Aorta (tissue), 5 donors: ENCODE measurements around the gene BCL2L1. TPM values are rescaled to one million over a fixed set of nuclear protein-coding genes. Genes with fewer than 3 reads are reported as not detected.
A peak's percentile ranks its signal among the peaks of the same experiment; 100 is the strongest.
"Not testable (repeated sequence)": the region's sequence is repeated elsewhere in the genome, so short reads cannot be mapped to it uniquely, and the experiment has no call there.

Experiments
- ATAC-seq: fragments of 200-7000 bp; cut with Tn5 transposase; one replicate; pipeline ENCODE4 v1.9.1; 2022; ENCODE audit warnings: moderate library complexity; ENCODE audit not compliant: low FRiP score
- DNase-seq, 2 donors: peaks; one replicate each; pipeline ENCODE4 v3.0.0-alpha.2; 2020
- H3K27ac ChIP-seq, 2 donors: one replicate each; pipeline ENCODE4 v1.5.1; 2013; ENCODE audit warnings: low read length in 2 of 2, mild to moderate bottlenecking in 2 of 2, moderate library complexity in 2 of 2, control low read depth in 1 of 2, inconsistent platforms in 1 of 2, low read depth in 1 of 2
- H3K27me3 ChIP-seq, 2 donors: one replicate each; pipeline ENCODE4 v1.6.1; 2013; ENCODE audit warnings: control low read depth in 1 of 2, low read length in 1 of 2, mild to moderate bottlenecking in 1 of 2, moderate library complexity in 1 of 2; ENCODE audit not compliant: insufficient read depth in 2 of 2, control insufficient read depth in 1 of 2
- H3K36me3 ChIP-seq, 2 donors: one replicate each; pipeline ENCODE4 v1.6.1; 2013; ENCODE audit warnings: control low read depth in 1 of 2, low read length in 1 of 2, mild to moderate bottlenecking in 1 of 2; ENCODE audit not compliant: insufficient read depth in 2 of 2, control insufficient read depth in 1 of 2
- H3K4me1 ChIP-seq, 2 donors: one replicate each; pipeline ENCODE4 v1.6.1; 2013; ENCODE audit warnings: low read length in 2 of 2, control low read depth in 1 of 2, mild to moderate bottlenecking in 1 of 2, moderate library complexity in 1 of 2; ENCODE audit not compliant: insufficient read depth in 2 of 2, control insufficient read depth in 1 of 2
- H3K4me3 ChIP-seq, 2 donors: one replicate each; pipeline ENCODE4 v1.5.1; 2013; ENCODE audit warnings: low read length in 2 of 2, control low read depth in 1 of 2, mild to moderate bottlenecking in 1 of 2
- H3K9me3 ChIP-seq: one replicate; pipeline ENCODE4 v1.6.1; 2013; ENCODE audit warnings: mild to moderate bottlenecking, low read length; ENCODE audit not compliant: control insufficient read depth
- WGBS, 2 donors: extraction: QIAGEN DNeasy Blood & Tissue Kit; methylation state at CpG; one replicate each; pipeline ENCODE4 v1.1.7; 2013; 5-methylcytosine and 5-hydroxymethylcytosine counted together
- intact Hi-C, 2 donors: fragments of 100-400 bp; cut with DNase I; formaldehyde crosslinking; loops; one replicate each; pipeline versions ENCODE4 v1.14.2 to v1.15.0; 2022
- polyA plus RNA-seq, 2 donors: library from polyadenylated mRNA; stranded (reverse); fragments of 200-250 nt; gene quantifications; one replicate each; pipeline ENCODE4 v1.2.3, GENCODE V29; 2013
- total RNA-seq, 2 donors: library from RNA; stranded (reverse); fragmentation: NEBNext Ultra II Directional; extraction: Animal tissue kit (Norgen Biotek cat#: 25700); gene quantifications; one replicate each; pipeline ENCODE4 v1.2.1, GENCODE V29; 2021
- donor health status: healthy with polysubstance abuse.
- donor health status: Bipolar disorder and iron deficiency.
- donor health status: DM: no; HTN: no; CAD: no.
- donor health status: DM: no; HTN: no; CAD: no.
- donor health status: DM: yes; HTN: yes; CAD: no.

The BCL2L1 gene
- total and polyA plus RNA-seq, 4 donors, result 69.1 to 107 (median 103) TPM

GRCh38 chr20:31640259-31640658 lies 82.4 kb downstream of the BCL2L1 start:
- intact Hi-C loops, result no loop called here
- H3K9me3 ChIP-seq, result no peaks in the 10 kb centered on the region
- 88 to 91% methylated on average over 3 of the region's 3 CpGs for WGBS, 2 donors
- H3K4me1 ChIP-seq, result no peaks in the 10 kb centered on the region
- DNase-seq (no peak), ATAC-seq (no peak)
- H3K4me3 ChIP-seq, result no peak overlapping the region
- H3K27ac ChIP-seq, result no peak overlapping the region
- no peaks in the 10 kb centered on the region for H3K36me3 ChIP-seq
- no peaks in the 10 kb centered on the region for H3K27me3 ChIP-seq

- H3K36me3 ChIP-seq, result no peaks in the 10 kb centered on the region
- DNase-seq, result no peak
- intact Hi-C loops, result no loop called here
- no peaks in the 10 kb centered on the region for H3K27me3 ChIP-seq
- no peak for ATAC-seq
- no peaks in the 10 kb centered on the region for H3K9me3 ChIP-seq
- no peaks in the 10 kb centered on the region for H3K4me1 ChIP-seq
- 94 to 95% methylated on average over 4 of the region's 4 CpGs for WGBS, 2 donors
- no peak overlapping the region for H3K27ac ChIP-seq
- no peak overlapping the region for H3K4me3 ChIP-seq
Observed at GRCh38 chr20:31638816-31639215, 83.9 kb downstream of the BCL2L1 start.

GRCh38 chr20:31638317-31638716 lies 84.4 kb downstream of the BCL2L1 start:
- WGBS, 2 donors, result 86 to 88% methylated on average over 4 of the region's 4 CpGs
- Histone ChIP-seq H3K27ac (no peak overlapping the region), H3K36me3 (no peaks in the 10 kb centered on the region)

GRCh38 chr20:31637660-31638059 lies 85.0 kb downstream of the BCL2L1 start, which contains the start of gene COX4I2:
COX4I2 (plus strand) TSS chr20:31637912; CDS start chr20:31639018, 1,106 bp downstream.
- intact Hi-C loops, result no loop called here
- no peaks in the 10 kb centered on the region for H3K9me3 ChIP-seq
- 17 to 26% methylated on average over 25 to 34 of the region's 34 CpGs for WGBS, 2 donors
- no peak for DNase-seq
- no peaks in the 10 kb centered on the region for H3K4me1 ChIP-seq
- no peak within 1 kb of the TSS for H3K4me3 ChIP-seq
- no peak within 1 kb of the TSS for H3K27ac ChIP-seq
- no peak for ATAC-seq
- no peaks in the 10 kb centered on the region for H3K36me3 ChIP-seq
- no peaks in the 10 kb centered on the region for H3K27me3 ChIP-seq

More at GRCh38 chr20:31638317-31638716, 84.4 kb downstream of the BCL2L1 start:
- DNase-seq, result no peak
- intact Hi-C loops, result no loop called here
- H3K27me3 ChIP-seq, result no peaks in the 10 kb centered on the region
- no peak for ATAC-seq
- H3K9me3 ChIP-seq, result no peaks in the 10 kb centered on the region
- H3K4me3 ChIP-seq, result no peak overlapping the region
- H3K4me1 ChIP-seq, result no peaks in the 10 kb centered on the region

- intact Hi-C loops, result no loop called here
- ATAC-seq (no peak), DNase-seq (no peak)
- no peaks in the 10 kb centered on the region for H3K9me3 ChIP-seq
- no peak overlapping the region for H3K4me3 ChIP-seq
- no peaks in the 10 kb centered on the region for H3K4me1 ChIP-seq
- 93 to 95% methylated on average over 14 of the region's 14 CpGs for WGBS, 2 donors
- H3K36me3 ChIP-seq, result no peaks in the 10 kb centered on the region
- H3K27me3 ChIP-seq, result no peaks in the 10 kb centered on the region
- no peak overlapping the region for H3K27ac ChIP-seq
Observed at GRCh38 chr20:31633339-31633914, 89.2 kb downstream of the BCL2L1 start.

- ATAC-seq, result peak; percentile 17
- intact Hi-C loops, result no loop called here
- 96 to 97% methylated on average over 40 of the region's 40 CpGs for WGBS, 2 donors
Observed at GRCh38 chr20:31632548-31633338, 89.9 kb downstream of the BCL2L1 start.

GRCh38 chr20:31630187-31630790 lies 92.4 kb downstream of the BCL2L1 start:
- DNase-seq (no peak), ATAC-seq (no peak)
- no peak overlapping the region for H3K27ac ChIP-seq
- H3K27me3 ChIP-seq, result no peaks in the 10 kb centered on the region
- no peaks in the 10 kb centered on the region for H3K4me1 ChIP-seq
- intact Hi-C loops, result no loop called here
- 46% methylated on average over 2 of the region's 2 CpGs for WGBS, 2 donors
- H3K36me3 ChIP-seq, result no peaks in the 10 kb centered on the region
- H3K4me3 ChIP-seq, result no peak overlapping the region
- H3K9me3 ChIP-seq, result no peaks in the 10 kb centered on the region

More at GRCh38 chr20:31632548-31633338, 89.9 kb downstream of the BCL2L1 start:
- no peaks in the 10 kb centered on the region for H3K9me3 ChIP-seq
- no peak for DNase-seq
- no peak overlapping the region for H3K27ac ChIP-seq
- H3K36me3 ChIP-seq, result no peaks in the 10 kb centered on the region
- no peaks in the 10 kb centered on the region for H3K4me1 ChIP-seq
- H3K4me3 ChIP-seq, result no peak overlapping the region
- no peaks in the 10 kb centered on the region for H3K27me3 ChIP-seq

- H3K27me3 ChIP-seq, ATAC-seq, intact Hi-C loops, H3K9me3 ChIP-seq, DNase-seq, H3K27ac ChIP-seq, H3K4me1 ChIP-seq, H3K36me3 ChIP-seq, H3K4me3 ChIP-seq: not testable (repeated sequence)
- WGBS, 2 donors, result 43 to 54% methylated on average over 2 of the region's 2 CpGs
Observed at GRCh38 chr20:31628057-31628456, 94.6 kb downstream of the BCL2L1 start.
